ENCODE measurements around the gene PRKAG2.

PRKAG2 gene

DNA sequence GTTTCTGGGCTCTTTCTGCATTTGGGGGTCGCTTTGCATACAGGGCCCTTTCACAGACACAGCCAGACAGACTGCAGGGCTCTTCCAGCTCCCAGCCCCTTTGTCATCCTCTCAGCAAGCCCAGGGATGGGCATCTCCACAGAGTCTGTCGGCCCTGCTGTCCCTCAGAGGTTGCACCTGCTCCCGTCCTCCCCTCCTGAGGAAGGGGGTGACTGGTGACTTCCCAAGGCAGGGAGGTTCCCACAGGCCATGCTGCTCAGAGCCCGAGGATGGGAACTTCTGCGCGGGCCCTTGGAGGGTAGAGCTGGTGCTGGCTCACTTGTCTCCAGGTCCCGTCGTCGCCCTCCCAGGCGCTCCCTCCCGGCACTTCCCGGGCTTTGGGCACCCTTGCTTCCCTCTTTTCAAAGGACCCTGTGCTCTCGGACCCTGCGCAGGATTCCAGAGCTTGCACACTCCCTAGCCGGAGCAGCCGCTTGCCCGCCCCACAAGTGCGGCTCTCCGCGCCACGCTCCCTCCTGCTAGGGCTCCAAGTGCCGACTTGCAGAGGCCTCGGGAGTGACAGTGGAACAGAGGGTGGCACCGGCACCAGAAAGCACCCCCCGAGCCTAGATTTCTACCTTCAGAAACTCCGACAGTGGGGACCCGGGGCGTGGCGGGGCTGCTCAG is 152.5 kb downstream of the PRKAG2 start:
- DNase-seq, result no peak

DNA sequence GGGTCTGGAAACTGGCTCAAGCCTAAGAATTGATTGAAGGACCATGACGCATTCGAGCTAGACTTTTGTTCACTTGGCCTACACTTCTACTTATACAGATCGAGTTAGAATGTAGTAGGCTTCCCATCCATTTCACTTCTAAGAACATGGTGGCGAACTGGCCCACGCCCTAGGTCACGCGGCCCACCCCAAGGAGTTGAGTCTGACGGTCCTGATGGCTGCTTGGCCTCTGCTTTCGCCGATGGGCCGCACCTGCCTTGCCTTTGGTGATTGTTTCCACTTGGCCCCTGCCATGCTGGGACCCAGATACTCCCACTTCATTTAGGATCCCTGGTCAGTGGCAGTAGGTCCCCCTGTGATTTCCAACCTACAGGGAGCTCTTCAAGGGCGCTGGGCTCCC is 153.6 kb downstream of the PRKAG2 start:
- DNase-seq, result no peak

DNA sequence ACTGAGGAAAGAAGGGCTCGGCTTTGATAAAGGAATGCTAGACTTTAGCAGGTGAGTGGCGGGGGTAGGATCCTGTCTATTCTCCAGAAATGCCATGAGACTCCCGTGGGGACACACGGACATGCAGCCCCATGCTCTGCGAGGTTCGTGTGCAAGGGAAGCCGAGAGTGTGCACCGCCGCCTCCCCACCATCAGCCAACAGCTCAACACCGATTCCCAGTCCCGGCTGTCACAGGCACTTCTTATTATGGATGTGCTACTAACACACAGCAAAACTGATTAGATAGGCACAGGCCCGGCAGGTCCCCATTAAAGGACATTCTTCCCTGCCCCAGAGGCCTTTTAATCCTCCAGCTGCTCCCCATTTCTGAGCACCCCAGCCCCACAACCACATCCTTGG is 154.4 kb downstream of the PRKAG2 start:
- DNase-seq, result no peak

DNA sequence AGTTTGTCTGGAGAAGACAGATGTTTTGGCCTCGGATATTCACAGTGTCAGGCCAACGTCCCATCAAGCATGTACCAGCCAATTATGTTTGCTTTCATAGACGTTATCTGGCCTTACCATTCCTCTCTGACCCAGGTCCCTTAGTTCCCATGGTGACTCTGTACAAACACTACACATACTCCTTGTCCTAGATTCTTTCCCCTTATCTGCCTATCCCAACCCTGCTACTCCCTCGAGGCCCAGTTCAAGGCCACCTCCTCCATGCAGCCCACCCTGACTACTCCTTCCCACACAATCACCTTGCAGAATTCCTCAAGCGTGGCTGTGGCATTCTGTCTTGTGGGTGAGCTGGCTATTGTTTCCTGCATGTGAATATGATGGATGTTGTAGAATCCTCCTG is 155.2 kb downstream of the PRKAG2 start:
- DNase-seq, result no peak

DNA sequence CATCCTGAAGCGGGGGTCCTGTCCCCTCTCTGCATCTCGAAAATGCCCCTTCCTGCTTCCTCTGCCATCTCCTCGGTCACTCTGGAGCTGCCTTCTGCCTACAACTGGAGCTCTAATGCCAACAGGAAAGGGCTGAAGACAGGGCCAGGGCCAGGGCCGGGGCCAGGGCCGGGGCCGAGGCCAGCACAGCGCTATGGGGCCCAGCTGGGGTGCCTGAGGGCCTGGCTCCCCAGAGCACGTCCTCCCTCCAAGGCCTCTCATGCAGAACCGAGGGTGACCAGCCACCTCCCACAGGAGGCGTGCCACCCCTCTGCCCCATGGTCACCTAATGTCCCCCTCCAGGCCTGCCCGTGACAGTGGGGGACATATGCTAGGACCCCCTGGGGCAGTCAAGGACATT is 155.7 kb downstream of the PRKAG2 start:
- no peak for DNase-seq

DNA sequence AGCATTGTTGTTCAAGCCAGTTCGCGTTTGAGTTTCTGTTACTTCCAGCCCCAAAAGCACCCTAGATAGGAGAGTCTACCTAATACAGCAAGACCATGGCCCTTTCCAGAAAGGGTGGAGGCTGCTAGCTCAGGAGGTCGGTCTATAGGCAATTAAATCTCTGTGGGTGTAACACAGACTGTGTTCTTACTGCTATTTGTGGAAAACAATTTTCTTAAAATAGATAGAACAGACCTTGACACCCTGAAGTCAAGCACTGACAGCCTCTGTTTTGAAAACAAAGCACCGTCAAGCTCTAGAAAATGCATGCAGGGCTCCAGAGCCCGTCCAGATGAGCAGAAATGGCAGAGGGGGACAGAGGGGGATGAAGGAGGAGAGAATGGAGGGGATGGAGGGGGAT is 156.6 kb downstream of the PRKAG2 start:
- DNase-seq, result no peak

DNA sequence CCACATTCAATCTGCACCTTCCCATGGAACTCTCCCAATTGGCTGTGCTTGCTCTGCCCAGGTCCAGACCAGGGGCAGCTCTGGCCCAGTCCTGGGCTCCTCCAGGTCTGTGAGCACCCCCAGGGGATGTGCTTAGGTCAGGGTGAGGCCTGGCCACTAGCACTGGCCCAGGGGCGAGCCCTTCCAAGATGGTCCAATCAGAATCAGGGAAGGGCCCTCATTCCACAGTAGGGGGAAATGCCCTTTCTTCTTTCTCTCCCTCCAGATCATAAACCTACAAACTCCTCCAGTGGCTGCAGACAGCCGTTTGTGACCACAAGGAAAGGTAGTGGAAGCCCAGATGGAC is 157.0 kb downstream of the PRKAG2 start:
- DNase-seq, result no peak

DNA sequence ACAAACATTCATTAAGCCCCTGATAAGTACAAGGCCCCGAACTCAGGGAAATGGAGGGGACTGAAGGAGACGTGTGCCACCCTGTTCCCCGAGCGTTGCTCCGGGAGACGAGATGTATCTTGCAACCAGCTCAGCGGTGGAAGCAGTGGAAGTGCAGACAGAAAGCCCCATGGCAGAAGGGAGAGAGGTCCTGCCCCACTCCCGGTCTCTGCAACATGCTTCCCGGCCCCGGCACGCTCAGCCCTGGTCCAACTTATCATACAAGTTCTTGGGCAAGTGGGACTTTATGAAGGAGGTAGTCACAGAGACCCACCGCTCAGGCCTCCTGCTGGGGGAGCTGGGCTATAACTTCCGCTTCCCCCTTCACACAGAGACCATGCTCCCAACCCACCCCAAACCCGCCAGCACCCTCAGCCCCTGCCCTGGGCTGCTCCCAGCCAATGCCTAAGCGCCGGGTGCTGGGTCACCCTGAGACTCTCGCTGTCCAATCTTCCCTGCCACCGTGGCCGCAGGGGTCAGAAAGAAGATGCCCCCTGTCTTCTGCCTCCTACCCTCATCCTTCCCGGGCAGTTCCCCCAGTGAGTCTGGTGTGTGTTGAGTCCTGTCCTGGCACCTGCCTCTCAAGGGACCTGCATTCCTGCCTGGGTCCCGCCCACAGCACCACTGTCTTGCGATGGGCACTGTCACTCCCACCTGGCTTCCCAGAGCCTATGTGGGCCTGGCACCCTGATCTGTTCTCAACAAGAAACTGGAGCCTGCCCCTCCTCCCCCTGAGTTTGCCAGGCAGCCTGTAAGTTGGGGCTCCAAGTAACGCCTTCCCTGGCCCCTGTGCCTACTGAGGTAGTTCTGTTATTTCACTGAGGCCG is 157.7 kb downstream of the PRKAG2 start:
- DNase-seq, result no peak

DNA sequence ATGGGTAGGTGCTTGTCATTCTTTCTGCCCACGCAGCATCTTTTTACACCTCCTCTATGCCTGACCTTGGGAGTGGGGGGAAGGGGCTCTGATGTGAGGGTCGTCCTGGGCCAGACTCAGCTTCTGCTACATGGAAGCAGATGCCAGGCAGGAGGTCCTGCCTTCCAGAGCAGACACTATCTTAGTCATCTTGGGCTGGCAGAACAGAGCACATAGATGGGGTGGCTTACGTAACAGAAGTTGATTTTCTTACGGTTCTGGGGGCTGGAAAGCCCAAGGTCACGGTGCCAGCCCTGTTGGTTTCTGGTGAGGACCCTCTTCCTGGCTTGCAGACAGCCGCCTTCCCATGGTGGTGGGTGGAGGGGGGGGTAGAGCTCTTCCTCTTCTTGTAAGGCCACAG is 159.0 kb downstream of the PRKAG2 start:
- DNase-seq, result no peak

DNA sequence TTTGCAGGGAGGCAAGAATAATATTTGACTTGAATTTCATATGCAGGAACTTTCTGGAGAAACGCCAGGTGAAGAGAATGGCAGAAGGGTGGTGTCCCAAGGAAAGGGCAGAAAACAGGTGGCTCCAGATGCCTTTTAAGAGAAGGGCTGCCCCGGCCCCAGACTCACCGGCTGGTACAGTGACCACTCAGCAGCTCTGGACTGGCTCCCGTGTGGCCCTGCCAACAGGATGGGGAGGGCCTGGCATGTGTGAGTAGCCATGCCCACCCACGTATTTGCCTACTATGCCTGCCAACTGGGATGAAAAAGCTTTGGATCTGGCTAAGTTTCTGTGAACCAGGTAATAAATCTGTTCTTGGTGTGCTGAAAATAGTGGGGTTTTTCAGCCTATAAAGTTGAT is 159.5 kb downstream of the PRKAG2 start:
- no peak for DNase-seq

DNA sequence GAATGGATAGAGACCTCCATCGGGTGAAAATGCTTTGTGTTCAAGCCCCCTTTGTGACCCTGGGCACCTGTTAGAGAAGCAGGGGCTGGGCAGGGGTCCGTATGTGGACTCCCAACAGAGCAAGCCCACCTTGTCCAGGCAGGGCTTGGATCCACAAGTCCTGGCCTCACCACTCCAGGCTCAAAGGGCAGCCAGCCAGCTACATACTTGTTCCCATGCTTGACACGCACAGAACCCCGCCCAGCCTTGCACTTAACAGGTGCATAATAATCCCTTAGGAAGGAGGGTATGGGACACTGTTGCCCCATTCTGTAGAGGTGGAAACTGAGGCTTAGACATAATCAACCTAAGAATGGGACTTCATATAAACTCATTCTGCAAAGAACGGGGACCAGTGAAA is 160.6 kb downstream of the PRKAG2 start:
- DNase-seq, result no peak

DNA sequence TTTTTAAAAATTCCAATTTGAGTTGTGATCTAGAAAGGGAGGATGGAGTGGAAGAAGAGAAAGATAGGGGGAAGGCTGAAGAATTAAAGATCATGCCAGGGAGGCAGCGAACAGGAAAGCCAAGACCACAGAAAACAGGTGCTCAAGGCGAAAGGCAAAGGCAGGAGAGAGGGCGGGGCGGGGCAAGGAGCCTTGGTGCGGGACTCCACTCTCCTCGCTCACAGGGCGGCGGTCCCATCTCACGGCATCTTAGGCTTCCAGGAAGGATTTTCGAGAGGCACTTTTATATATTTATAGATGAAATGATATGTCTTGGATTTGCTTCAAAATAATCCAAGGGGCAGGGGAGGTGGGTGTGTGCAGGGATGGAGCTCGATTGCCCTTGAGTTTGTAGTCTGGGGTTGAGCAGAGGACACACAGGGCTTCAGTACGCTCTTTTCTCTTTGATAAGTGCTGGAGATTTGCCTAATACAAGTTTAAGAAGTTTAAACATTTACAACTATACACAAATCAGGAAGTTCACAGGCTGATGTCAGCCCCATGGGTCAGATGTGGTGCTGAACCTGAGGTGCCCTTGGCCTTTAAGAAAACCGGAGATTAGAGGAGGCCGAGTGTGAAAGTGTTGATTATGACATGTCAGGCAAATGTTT is 161.1 kb downstream of the PRKAG2 start:
- DNase-seq, result no peak

DNA sequence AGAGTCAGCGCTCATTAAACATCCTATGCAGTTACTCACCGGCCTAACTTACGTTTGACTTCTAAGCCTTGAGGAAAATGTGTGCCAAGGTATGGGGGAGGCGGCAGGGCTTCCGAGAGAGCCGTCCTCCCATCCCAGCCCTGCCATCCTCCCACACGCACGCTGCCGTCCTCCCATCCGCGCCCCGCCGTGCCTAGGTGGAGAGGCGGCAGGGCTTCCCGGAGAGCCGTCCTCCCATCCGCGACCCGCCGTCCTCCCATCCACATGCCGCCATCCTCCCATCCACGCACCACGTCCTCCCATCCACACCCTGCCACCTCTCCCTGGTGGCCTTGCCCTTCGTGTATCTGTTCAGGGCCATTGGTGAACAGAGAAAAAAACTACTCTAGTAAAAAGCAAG is 162.7 kb downstream of the PRKAG2 start:
- DNase-seq, result no peak

DNA sequence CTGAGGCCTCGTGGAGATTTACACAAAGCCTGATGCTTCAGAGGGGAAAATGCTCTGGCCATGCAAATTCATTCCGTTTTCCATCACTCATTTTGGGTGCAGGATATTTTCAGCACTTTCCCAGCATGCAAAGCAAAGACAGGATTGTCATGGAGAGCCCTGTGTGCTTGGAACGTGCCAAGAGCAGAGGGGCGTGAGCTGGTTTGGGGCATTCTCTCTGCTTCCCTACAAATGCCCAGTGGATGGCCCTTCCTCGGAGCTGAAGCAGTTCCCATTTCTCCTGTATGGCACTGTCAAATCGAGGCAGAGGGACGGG is 164.1 kb downstream of the PRKAG2 start:
- no peak for DNase-seq

DNA sequence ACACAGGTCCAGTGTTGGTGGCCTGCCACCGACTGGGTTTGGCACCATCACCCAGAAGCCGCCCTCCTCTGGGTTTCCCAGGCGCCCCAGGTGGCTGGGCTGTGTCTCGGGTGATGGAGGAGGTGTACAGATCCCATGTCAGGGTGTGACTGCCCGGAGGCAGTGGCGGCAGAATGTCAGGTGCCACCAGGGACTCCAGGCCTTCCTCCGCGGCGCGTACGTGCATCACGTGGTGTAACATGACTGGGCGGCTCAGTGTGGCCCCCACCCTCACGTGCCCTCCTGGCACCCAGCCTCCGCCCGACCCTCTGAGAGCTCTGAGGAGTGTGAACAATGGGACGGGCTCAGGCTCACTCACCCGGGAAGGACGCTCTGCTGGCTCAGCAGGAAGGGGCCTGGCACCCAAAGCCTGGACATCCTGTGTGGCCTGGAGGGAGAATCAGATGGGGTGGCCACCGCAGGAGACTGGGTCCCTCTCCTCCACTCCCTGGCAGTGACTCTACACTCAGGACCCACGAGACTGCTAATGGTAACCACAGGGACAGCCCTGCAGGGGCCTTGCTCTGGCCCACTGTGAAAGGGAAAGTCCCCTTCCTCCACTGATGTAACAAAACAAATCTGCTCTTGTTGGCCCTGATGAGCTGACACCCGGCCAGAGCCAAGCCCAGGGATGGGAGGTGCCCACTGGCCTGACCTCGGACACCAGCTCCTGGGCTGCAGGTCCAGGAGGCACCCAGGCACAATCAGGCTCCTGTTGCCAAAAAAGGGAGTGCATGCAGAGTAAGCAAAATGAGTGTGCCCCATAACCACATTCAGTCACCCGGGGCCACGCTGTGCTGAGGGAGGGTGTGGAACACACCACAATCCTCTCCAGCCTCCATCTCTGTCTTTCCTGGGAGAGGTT is 164.8 kb downstream of the PRKAG2 start:
- DNase-seq, result no peak

DNA sequence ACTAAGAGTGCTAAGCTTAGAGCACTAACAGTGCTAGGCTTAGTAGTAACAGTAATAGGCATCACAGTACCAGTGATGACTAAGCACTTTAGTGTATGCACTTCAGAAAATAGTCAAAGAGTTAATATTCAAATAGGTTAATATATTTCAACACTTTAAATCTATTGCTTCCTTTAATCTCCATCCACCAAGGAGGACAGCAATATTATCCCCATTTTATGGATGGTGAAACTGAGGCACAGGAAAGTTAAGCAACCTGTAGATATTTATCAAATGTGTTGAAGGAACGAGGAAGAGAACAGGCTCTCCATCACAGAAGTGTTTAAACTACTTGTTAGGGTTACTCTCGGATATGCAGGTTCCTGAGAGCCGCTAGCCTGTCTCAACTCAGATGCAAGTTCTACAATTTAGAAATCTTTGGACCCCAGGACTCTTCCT is 165.5 kb downstream of the PRKAG2 start:
- no peak for DNase-seq

DNA sequence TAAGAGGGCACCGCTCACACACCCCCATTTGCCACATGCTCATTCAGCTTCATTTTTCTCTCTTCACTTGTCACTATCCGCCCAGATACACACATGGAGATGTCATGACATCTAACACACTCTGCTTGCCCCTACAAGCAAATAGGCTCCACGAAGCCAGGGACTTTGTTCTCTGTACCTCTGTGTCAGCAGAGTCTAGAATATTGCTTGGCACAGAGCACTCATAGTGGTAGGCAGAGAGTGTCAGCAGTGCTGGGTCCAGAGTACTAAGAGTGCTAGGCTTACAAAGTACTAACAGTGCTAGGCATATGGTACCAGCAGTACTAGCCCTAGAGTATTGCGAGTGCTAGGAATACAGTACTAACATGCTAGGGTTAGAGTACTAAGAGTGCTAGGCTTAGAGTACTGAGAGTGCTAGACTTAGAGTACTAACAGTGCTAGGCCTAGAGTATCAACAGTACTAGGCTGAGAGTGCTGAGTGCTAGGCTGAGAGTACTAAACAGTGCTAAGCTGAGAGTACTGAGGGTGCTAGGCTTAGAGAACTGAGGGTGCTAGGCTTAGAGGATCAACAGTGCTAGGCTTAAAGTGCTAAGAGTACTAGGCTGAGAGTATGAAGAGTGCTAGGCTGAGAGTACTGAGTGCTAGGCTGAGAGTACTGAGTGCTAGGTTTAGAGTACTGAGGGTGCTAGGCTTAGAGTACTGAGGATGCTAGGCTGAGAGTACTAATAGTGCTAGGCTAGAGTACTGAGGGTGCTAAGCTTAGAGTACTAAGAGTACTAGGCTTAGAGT is 166.1 kb downstream of the PRKAG2 start:
- DNase-seq, result no peak

DNA sequence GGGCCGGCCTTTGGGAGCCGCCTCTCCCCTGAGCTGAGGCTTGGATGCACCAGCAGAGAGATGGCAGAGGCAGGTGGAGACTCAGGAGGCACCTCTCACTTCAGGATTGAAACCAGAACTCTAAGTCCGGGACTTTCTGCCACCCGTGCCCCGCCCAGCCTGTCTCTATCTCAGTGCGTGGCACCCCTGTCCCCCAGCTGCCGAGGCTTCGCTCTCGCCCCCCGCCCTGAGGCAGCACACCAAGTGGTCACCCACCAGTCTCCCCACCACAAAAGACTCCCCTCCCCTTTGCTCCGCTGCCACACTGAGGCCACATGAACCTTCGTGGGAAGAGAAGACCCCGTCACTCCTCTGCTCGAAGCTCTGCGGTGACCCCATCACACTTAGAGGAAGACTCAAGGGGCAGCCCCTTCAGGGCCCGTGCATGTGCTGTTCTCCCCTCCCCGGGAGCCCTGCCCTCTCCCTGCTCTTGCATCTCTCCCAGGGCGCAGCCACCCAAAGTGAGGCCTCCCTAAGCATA is 166.7 kb downstream of the PRKAG2 start:
- DNase-seq, result no peak

DNA sequence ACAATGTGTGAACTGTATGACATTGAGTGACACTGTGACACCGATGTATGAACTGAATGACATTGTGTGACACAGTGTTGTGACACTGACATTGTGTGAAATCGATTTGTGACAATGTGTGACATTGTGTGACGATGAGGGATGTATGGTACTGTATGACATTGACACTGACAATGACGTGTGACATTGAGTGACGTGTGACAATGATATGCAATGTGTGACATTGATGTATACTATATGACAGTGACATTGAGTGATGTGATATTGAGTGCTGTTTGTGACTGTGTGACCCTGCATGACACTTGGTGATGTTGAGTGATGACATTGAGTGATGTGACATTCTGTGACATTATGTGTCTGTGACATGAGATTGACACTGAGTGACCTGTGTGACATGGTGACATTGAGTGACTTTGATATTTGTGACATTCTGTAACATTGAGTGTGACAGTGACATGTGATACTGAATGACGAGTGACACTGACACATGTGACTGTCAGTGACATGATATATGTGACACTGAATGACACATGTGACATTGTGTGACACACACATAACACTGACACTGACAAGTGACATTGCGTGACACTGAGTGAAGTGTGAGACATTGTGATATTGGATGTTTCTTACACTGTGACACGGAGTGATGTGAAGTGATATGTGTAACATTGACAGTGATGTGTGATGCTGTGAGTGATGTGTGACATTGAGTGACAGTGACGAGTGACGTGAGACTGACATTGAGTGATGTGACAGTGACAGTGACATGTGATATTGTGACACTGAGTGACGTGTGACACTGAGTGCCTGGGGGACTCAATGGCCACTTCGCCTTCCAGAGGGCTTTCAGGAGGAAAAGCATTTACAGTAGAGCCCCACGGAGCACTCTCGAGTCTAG is 167.5 kb downstream of the PRKAG2 start:
- DNase-seq, result no peak

DNA sequence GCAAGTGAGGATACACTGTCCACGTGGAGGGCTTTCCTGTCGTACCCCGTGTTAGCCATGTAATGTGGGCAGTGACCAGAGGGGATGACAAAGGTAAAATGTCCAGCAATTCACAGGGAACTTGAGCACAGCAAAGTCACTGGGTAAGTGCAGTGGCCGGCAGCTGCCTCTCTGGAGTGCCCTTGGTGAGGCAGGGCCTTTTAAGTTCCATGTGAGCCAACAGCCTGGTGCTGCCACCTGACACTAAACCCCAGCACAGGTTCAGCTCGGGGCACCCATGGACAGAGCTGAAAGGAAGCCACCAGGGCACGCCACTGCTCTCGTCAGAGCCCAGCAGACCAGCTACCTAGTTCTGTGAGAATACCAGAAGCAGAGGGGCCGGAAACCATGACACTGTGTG is 168.3 kb downstream of the PRKAG2 start:
- DNase-seq, result no peak

DNA sequence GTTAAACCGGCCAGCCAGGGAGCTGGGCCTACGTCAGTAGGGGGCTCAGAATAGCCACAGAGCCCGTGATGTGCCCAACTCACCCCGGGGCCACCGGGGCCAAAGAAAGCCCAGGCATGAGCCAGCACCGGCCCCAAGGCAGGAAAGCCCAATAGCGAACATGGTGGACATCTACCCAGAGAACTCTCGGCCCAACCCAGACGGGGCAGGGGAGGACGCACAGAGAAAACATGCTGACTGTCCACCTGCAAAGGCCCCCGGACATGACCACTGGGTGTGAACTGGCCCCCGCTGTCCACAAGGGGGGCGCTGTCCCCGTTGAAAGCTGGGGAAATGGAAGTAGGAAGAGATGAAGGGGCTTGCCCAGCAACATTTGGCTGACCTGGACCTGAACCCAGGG is 169.2 kb downstream of the PRKAG2 start:
- no peak for DNase-seq

Data from fibroblast of skin of abdomen (primary cell).